Spleen (tissue), 7 donors: ENCODE results near the gene KCNJ12.
"Not testable (repeated sequence)": the region's sequence is repeated elsewhere in the genome, so short reads cannot be mapped to it uniquely, and the experiment has no call there.

Experiments used
- CTCF ChIP-seq, 11 experiments: fragments of 200-600 bp in 7 of 11; fragments of 450-650 bp in 4 of 11; sonication (generic) in 4 of 11; IDR thresholded peaks in 8 of 11; conservative IDR thresholded peaks in 3 of 11; 1 replicate in 7 of 11; 2 replicates in 4 of 11; pipeline versions ENCODE4 v1.4.0 to v1.8.0; 2016 to 2021; ENCODE audit warnings: antibody characterized with exemption in 11 of 11, inconsistent platforms in 4 of 11, mild to moderate bottlenecking in 1 of 11
- POLR2A ChIP-seq, 3 donors: fragments of 450-650 bp; IDR thresholded peaks; one replicate each; pipeline ENCODE4 v1.5.1; 2017; ENCODE audit warnings: antibody characterized with exemption in 3 of 3, mild to moderate bottlenecking in 1 of 3
- donor health status: DM: no; HTN: no; CAD: no; lungs with moderate emphysema.
- donor health status: DM: no; HTN: no; CAD: no.
- donor health status: DM: no; HTN: no; CAD: no.

DNA sequence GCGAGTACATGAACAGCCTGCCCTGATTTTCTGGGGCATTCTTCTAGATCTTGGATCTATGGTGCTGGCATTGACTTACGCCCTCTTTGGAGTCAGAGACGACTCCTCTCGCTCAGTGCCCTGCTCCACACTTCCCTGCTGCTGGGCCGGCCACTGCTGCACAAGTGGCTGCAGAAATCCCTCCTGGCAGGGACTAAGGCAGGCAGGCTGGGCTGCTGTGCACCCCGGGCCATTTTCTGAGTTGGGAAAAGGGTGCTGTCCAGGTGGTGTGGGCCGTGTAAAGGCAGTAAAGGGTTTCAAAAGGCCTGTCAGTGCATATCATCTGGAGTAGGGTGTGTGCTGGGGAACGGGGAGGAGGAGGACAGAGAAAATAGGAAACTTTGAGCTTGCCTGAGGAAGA lies 50.1 kb downstream of the KCNJ12 start:
- TF ChIP-seq POLR2A (IDR thresholded peaks at IDR 0.05); CTCF (IDR thresholded peaks at IDR 0.05 in 8 of 11, conservative IDR thresholded peaks at IDR 0.05 in 3 of 11): not testable (repeated sequence)
